Panc1 (cell line): Measurements from ENCODE around the gene RNF227. TPM values are rescaled to one million over a fixed set of nuclear protein-coding genes. Genes with fewer than 3 reads are reported as not detected.
A peak's percentile ranks its signal among the peaks of the same experiment; 100 is the strongest.

Experiments
- ATAC-seq: fragments of 200-7000 bp; cut with Tn5 transposase; 2 replicates; pipeline ENCODE4 v1.9.1; 2020; ENCODE audit warnings: mild to moderate bottlenecking, moderate library complexity
- BruUV-seq: library from RNA; stranded (reverse); fragments of 400-500 nt; replicated peaks from 2 replicates; lab custom pipeline; 2021; lab: Mats Ljungman, UMichigan
- CTCF ChIA-PET: fragments of 300-600 bp; sonication (Branson Sonifier 250); formaldehyde crosslinking; loops from one replicate; lab custom pipeline; 2022; ENCODE audit warnings: antibody characterized with exemption; lab: Charles Lee
- POLR2A ChIA-PET: fragments of 300-600 bp; sonication (Branson Sonifier 250); formaldehyde crosslinking; loops from one replicate; lab custom pipeline; 2022; ENCODE audit warnings: antibody characterized with exemption; lab: Charles Lee
- DNase-seq: peaks from one replicate; pipeline ENCODE4 v3.0.0-alpha.2; 2010; ENCODE audit warnings: low read depth, low spot score
- H3K27ac ChIP-seq: 2 replicates; pipeline ENCODE4 v1.5.1; 2011; ENCODE audit warnings: mild to moderate bottlenecking, low read length, inconsistent platforms
- H3K27me3 ChIP-seq: fragments of 200-500 bp; sonication (Bioruptor generic); 2 replicates; pipeline ENCODE4 v1.6.0; 2014; ENCODE audit warnings: low read length, inconsistent platforms; ENCODE audit not compliant: control insufficient read depth, insufficient read depth
- H3K36me3 ChIP-seq: fragments of 200-500 bp; sonication (Bioruptor generic); 2 replicates; pipeline ENCODE4 v1.5.1; 2014; ENCODE audit warnings: inconsistent platforms, mild to moderate bottlenecking, low read length, moderate library complexity; ENCODE audit not compliant: control insufficient read depth, insufficient read depth
- H3K4me1 ChIP-seq: 2 replicates; pipeline ENCODE4 v1.5.1; 2011; ENCODE audit warnings: inconsistent platforms, mild to moderate bottlenecking, low read length, moderate library complexity; ENCODE audit not compliant: control insufficient read depth, insufficient read depth
- H3K4me3 ChIP-seq, 2 experiments: 2 replicates each; pipeline ENCODE4 v1.5.1; 2011 to 2012; ENCODE audit warnings: low read depth in 2 of 2, low read length in 2 of 2, mild to moderate bottlenecking in 2 of 2, inconsistent platforms in 1 of 2, moderate library complexity in 1 of 2
- H3K9me3 ChIP-seq: fragments of 200-500 bp; sonication (Bioruptor generic); 2 replicates; pipeline ENCODE4 v1.5.1; 2014; ENCODE audit warnings: low read depth, mild to moderate bottlenecking, inconsistent platforms, low read length, moderate library complexity; ENCODE audit not compliant: control insufficient read depth, insufficient read depth
- CTCF ChIP-seq: fragments of 450-650 bp; IDR thresholded peaks from 2 replicates; pipeline ENCODE4 v1.5.1; 2017; ENCODE audit warnings: mild to moderate bottlenecking
- POLR2AphosphoS5 ChIP-seq: IDR thresholded peaks from 2 replicates; pipeline ENCODE4 v1.6.1; 2012; ENCODE audit warnings: mild to moderate bottlenecking, low read depth, low read length, moderate library complexity
- SIN3A ChIP-seq: IDR thresholded peaks from 2 replicates; pipeline ENCODE4 v1.6.1; 2012; ENCODE audit warnings: low read depth, mild to moderate bottlenecking, low read length, moderate library complexity, borderline replicate concordance; ENCODE audit not compliant: insufficient read depth
- TCF7L2 ChIP-seq: IDR thresholded peaks from 2 replicates; pipeline ENCODE4 v1.6.1; 2011; ENCODE audit warnings: mild to moderate bottlenecking, low read depth, low read length, inconsistent platforms
- in situ Hi-C: cut with HindIII; loops from 2 replicates; pipeline ENCODE4 v1.10.0; 2016; ENCODE audit warnings: low sequenced_read_pairs, low pct_unique_long_range_greater_than_20kb
- intact Hi-C: fragments of 100-400 bp; cut with micrococcal nuclease; formaldehyde crosslinking; loops from one replicate; pipeline ENCODE4 v1.10.0; 2022; ENCODE audit not compliant: unreplicated experiment
- total RNA-seq: library from RNA; stranded (reverse); gene quantifications from one replicate; pipeline ENCODE4 v1.2.1, GENCODE V29; 2021; ENCODE audit not compliant: unreplicated experiment
- TF ChIP-seq, protein P1 (sequence below), 2 experiments: IDR thresholded peaks; 2 replicates each; pipeline ENCODE4 v1.6.1; 2011 to 2012; ENCODE audit warnings: low read depth in 2 of 2, control low read depth in 1 of 2, low read length in 1 of 2, mild to moderate bottlenecking in 1 of 2, moderate library complexity in 1 of 2; ENCODE audit not compliant: insufficient read depth in 1 of 2

Gene RNF227
- total RNA-seq, 1 experiment from 2014 or later = 2.6 TPM

DNA sequence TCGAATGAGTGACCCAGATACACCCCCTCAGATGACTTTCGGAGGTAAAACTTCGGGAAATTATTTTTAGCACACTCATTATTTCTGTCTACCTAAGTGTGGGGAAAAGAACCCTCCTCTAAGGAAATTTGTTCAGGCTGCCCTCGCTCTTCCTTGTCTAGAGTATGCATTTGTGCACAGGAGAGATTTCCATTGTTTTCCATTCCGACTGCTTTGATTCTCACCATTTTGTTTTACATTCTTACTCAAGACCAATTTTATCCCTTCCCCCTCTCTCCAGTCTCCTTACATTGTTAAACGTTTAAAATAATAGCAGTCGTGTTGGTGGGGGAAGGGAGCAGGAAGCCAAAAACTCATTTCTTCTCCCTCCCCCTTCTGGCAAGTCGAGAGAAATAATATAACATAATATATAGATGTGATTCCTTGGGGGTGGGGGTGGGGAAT, 29.0 kb downstream of the RNF227 start:
- TF ChIP-seq SIN3A = no peak
- TF ChIP-seq, protein P1, sequence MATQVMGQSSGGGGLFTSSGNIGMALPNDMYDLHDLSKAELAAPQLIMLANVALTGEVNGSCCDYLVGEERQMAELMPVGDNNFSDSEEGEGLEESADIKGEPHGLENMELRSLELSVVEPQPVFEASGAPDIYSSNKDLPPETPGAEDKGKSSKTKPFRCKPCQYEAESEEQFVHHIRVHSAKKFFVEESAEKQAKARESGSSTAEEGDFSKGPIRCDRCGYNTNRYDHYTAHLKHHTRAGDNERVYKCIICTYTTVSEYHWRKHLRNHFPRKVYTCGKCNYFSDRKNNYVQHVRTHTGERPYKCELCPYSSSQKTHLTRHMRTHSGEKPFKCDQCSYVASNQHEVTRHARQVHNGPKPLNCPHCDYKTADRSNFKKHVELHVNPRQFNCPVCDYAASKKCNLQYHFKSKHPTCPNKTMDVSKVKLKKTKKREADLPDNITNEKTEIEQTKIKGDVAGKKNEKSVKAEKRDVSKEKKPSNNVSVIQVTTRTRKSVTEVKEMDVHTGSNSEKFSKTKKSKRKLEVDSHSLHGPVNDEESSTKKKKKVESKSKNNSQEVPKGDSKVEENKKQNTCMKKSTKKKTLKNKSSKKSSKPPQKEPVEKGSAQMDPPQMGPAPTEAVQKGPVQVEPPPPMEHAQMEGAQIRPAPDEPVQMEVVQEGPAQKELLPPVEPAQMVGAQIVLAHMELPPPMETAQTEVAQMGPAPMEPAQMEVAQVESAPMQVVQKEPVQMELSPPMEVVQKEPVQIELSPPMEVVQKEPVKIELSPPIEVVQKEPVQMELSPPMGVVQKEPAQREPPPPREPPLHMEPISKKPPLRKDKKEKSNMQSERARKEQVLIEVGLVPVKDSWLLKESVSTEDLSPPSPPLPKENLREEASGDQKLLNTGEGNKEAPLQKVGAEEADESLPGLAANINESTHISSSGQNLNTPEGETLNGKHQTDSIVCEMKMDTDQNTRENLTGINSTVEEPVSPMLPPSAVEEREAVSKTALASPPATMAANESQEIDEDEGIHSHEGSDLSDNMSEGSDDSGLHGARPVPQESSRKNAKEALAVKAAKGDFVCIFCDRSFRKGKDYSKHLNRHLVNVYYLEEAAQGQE (IDR thresholded peaks at IDR 0.05; ENCODE audit: insufficient read depth in 1 of 2, low read depth in 2 of 2, low read length in 1 of 2) = no peak
- TF ChIP-seq TCF7L2 = no peak
- TF ChIP-seq POLR2AphosphoS5 = no peak
- no peak for TF ChIP-seq CTCF
- CTCF ChIA-PET = no interaction called here
- POLR2A ChIA-PET = no interaction called here
- ATAC-seq (peak; percentile 9), DNase-seq (no peak)
- H3K27ac ChIP-seq = peak overlapping the region; percentile 96
- no peaks in the 10 kb centered on the region for H3K9me3 ChIP-seq
- intact Hi-C loops = no loop called here
- H3K4me1 ChIP-seq = peaks cover 34% of the 10 kb centered on the region
- H3K27me3 ChIP-seq = no peaks in the 10 kb centered on the region
- TSS peak; percentile 80 for BruUV-seq
- no peaks in the 10 kb centered on the region; the same call in 1 of the 2 replicates for H3K36me3 ChIP-seq
- in situ Hi-C loops = no loop called here
- H3K4me3 ChIP-seq = peak overlapping the region; percentile 63 to 77

- no peaks in the 10 kb centered on the region; the same call in 1 of the 2 replicates for H3K36me3 ChIP-seq
- in situ Hi-C loops = no loop called here
- peak overlapping the region; percentile 96 for H3K27ac ChIP-seq
- DNase-seq (no peak), ATAC-seq (peak; percentile 12; the same call in 1 of the 2 replicates)
- H3K27me3 ChIP-seq = no peaks in the 10 kb centered on the region
- ChIA-PET POLR2A (no interaction called here), CTCF (interaction anchor here (0.6 kb wide), 1 partner anchor 24 kb away, joined by 9 read pairs; no protein-coding TSS in a partner anchor)
- BruUV-seq = no TSS peak
- TF ChIP-seq CTCF = no peak; the same call in 1 of the 2 replicates
- TF ChIP-seq SIN3A = no peak
- TF ChIP-seq TCF7L2 = no peak
- TF ChIP-seq, protein P1 (IDR thresholded peaks at IDR 0.05; ENCODE audit: insufficient read depth in 1 of 2, low read depth in 2 of 2, low read length in 1 of 2) = no peak
- no peak for TF ChIP-seq POLR2AphosphoS5
- H3K4me1 ChIP-seq = peaks cover 34% of the 10 kb centered on the region
- H3K9me3 ChIP-seq = no peaks in the 10 kb centered on the region
- peak overlapping the region; percentile 63 to 77 for H3K4me3 ChIP-seq
- intact Hi-C loops = no loop called here
Observed at GRCh38 chr17:7886227-7887037, 29.7 kb downstream of the RNF227 start.
